Activated CD8-positive, alpha-beta T cell treated with anti-CD3 and anti-CD28 coated beads, Interleukin-2, amount 10 ng/mL, durations not matched to agents 7 days and 5 days (primary cell): Measurements from ENCODE around the gene ADAMTSL2. TPM values are rescaled to one million over a fixed set of nuclear protein-coding genes. Genes with fewer than 3 reads are reported as not detected.

Experiments
- ATAC-seq: fragments of 150-1000 bp; cut with Tn5 transposase; one replicate; pipeline ENCODE4 v1.10.0; 2021; ENCODE audit warnings: moderate library complexity
- CTCF ChIA-PET: fragments of 350-600 bp; sonication (Branson Sonifier 250); formaldehyde crosslinking; loops from one replicate; lab custom pipeline; 2021; ENCODE audit warnings: antibody characterized with exemption; lab: Charles Lee
- POLR2A ChIA-PET: fragments of 350-600 bp; sonication (Branson Sonifier 250); formaldehyde crosslinking; loops from one replicate; lab custom pipeline; 2021; ENCODE audit warnings: antibody characterized with exemption; lab: Charles Lee
- DNase-seq: peaks from one replicate; pipeline ENCODE4 v3.0.0-alpha.2; 2020
- H3K27ac Mint-ChIP-seq: one replicate; pipeline ENCODE4 v1.8.0; 2021; ENCODE audit warnings: mild to moderate bottlenecking, mixed read lengths
- H3K27me3 Mint-ChIP-seq: one replicate; pipeline ENCODE4 v1.8.0; 2021; ENCODE audit warnings: low read depth, mixed read lengths
- H3K36me3 Mint-ChIP-seq: one replicate; pipeline ENCODE4 v1.8.0; 2021; ENCODE audit warnings: low read depth, mixed read lengths
- H3K4me1 Mint-ChIP-seq: one replicate; pipeline ENCODE4 v1.8.0; 2021; ENCODE audit warnings: low read depth, mixed read lengths
- H3K4me3 Mint-ChIP-seq: one replicate; pipeline ENCODE4 v1.8.0; 2021; ENCODE audit warnings: mild to moderate bottlenecking, mixed read lengths
- H3K9me3 Mint-ChIP-seq: one replicate; pipeline ENCODE4 v1.8.0; 2022; ENCODE audit warnings: mixed read lengths; ENCODE audit not compliant: insufficient read depth
- total RNA-seq, 2 experiments: library from RNA; stranded (reverse); gene quantifications; one replicate each; pipeline ENCODE4 v1.2.3, GENCODE V29; 2021

The ADAMTSL2 gene
- total RNA-seq, 2 experiments from 2014 or later: not detected

- POLR2A ChIA-PET: no interaction called here
- CTCF ChIA-PET: no interaction called here
- no peaks in the 10 kb centered on the region for H3K9me3 Mint-ChIP-seq
- H3K4me3 Mint-ChIP-seq: no peak overlapping the region
- no peaks in the 10 kb centered on the region for H3K4me1 Mint-ChIP-seq
- H3K36me3 Mint-ChIP-seq: no peaks in the 10 kb centered on the region
- no peak for DNase-seq
- no peak for ATAC-seq
- no peak overlapping the region for H3K27ac Mint-ChIP-seq
- peaks cover 8% of the 10 kb centered on the region for H3K27me3 Mint-ChIP-seq
These were observed 5.6 kb downstream of the ADAMTSL2 start for GRCh38 chr9:133539991-133540697.

GRCh38 chr9:133540698-133541025, 6.2 kb downstream of the ADAMTSL2 start:
- no peak for ATAC-seq

GRCh38 chr9:133542002-133542401, 7.5 kb downstream of the ADAMTSL2 start:
- ChIA-PET POLR2A (no interaction called here), CTCF (interaction anchor here (1.3 kb wide), 1 partner anchor 10 kb away, joined by 3 read pairs; no protein-coding TSS in a partner anchor)
- Mint-ChIP-seq H3K27me3 (peaks cover 5% of the 10 kb centered on the region), H3K27ac (no peak overlapping the region), H3K36me3 (no peaks in the 10 kb centered on the region), H3K9me3 (no peaks in the 10 kb centered on the region), H3K4me1 (no peaks in the 10 kb centered on the region), H3K4me3 (no peak overlapping the region)
- DNase-seq: no peak
- no peak for ATAC-seq

More at GRCh38 chr9:133540698-133541025, 6.2 kb downstream of the ADAMTSL2 start:
- CTCF ChIA-PET: no interaction called here
- POLR2A ChIA-PET: no interaction called here
- Mint-ChIP-seq H3K27me3 (peaks cover 8% of the 10 kb centered on the region), H3K9me3 (no peaks in the 10 kb centered on the region), H3K4me3 (no peak overlapping the region), H3K27ac (no peak overlapping the region), H3K36me3 (no peaks in the 10 kb centered on the region), H3K4me1 (no peaks in the 10 kb centered on the region)
- DNase-seq: no peak

- H3K4me1 Mint-ChIP-seq: no peaks in the 10 kb centered on the region
- H3K4me3 Mint-ChIP-seq: no peak overlapping the region
- H3K27me3 Mint-ChIP-seq: peaks cover 4% of the 10 kb centered on the region
- ChIA-PET CTCF (interaction anchor here (0.7 to 0.8 kb wide), 2 partner anchors 10 to 172 kb away, joined by 3 read pairs; no protein-coding TSS in a partner anchor), POLR2A (no interaction called here)
- H3K27ac Mint-ChIP-seq: no peak overlapping the region
- ATAC-seq (no peak), DNase-seq (no peak)
- no peaks in the 10 kb centered on the region for H3K9me3 Mint-ChIP-seq
- no peaks in the 10 kb centered on the region for H3K36me3 Mint-ChIP-seq
These were observed 9.4 kb downstream of the ADAMTSL2 start for GRCh38 chr9:133543772-133544467.

- ChIA-PET CTCF (no interaction called here), POLR2A (no interaction called here)
- no peaks in the 10 kb centered on the region for H3K36me3 Mint-ChIP-seq
- no peaks in the 10 kb centered on the region for H3K4me1 Mint-ChIP-seq
- H3K9me3 Mint-ChIP-seq: no peaks in the 10 kb centered on the region
- H3K27me3 Mint-ChIP-seq: no peaks in the 10 kb centered on the region
- no peak overlapping the region for H3K27ac Mint-ChIP-seq
- no peak for ATAC-seq
- no peak for DNase-seq
- no peak overlapping the region for H3K4me3 Mint-ChIP-seq
These were observed 11.2 kb downstream of the ADAMTSL2 start for GRCh38 chr9:133545494-133546286.

- ATAC-seq: no peak
- POLR2A ChIA-PET: no interaction called here
- Mint-ChIP-seq H3K27me3 (no peaks in the 10 kb centered on the region), H3K27ac (no peak overlapping the region), H3K4me3 (no peak overlapping the region), H3K4me1 (no peaks in the 10 kb centered on the region), H3K36me3 (no peaks in the 10 kb centered on the region), H3K9me3 (no peaks in the 10 kb centered on the region)
- DNase-seq: no peak
- CTCF ChIA-PET: no interaction called here
These were observed 11.8 kb downstream of the ADAMTSL2 start for GRCh38 chr9:133546287-133546680.

- Mint-ChIP-seq H3K27me3 (no peaks in the 10 kb centered on the region), H3K4me1 (no peaks in the 10 kb centered on the region), H3K27ac (no peak overlapping the region), H3K4me3 (no peak overlapping the region), H3K9me3 (no peaks in the 10 kb centered on the region), H3K36me3 (no peaks in the 10 kb centered on the region)
- ChIA-PET CTCF (no interaction called here), POLR2A (no interaction called here)
- DNase-seq: no peak
- no peak for ATAC-seq
These were observed 12.6 kb downstream of the ADAMTSL2 start for GRCh38 chr9:133547116-133547515.

GRCh38 chr9:133551446-133551845, 16.9 kb downstream of the ADAMTSL2 start:
- ATAC-seq (no peak), DNase-seq (no peak)
- no peak overlapping the region for H3K4me3 Mint-ChIP-seq
- no peaks in the 10 kb centered on the region for H3K27me3 Mint-ChIP-seq
- no peaks in the 10 kb centered on the region for H3K36me3 Mint-ChIP-seq
- no peaks in the 10 kb centered on the region for H3K4me1 Mint-ChIP-seq
- CTCF ChIA-PET: no interaction called here
- no peaks in the 10 kb centered on the region for H3K9me3 Mint-ChIP-seq
- H3K27ac Mint-ChIP-seq: no peak overlapping the region
- POLR2A ChIA-PET: no interaction called here

- Mint-ChIP-seq H3K4me3 (no peak overlapping the region), H3K27me3 (no peaks in the 10 kb centered on the region), H3K27ac (no peak overlapping the region), H3K9me3 (no peaks in the 10 kb centered on the region), H3K4me1 (no peaks in the 10 kb centered on the region), H3K36me3 (no peaks in the 10 kb centered on the region)
- DNase-seq (no peak), ATAC-seq (no peak)
- ChIA-PET POLR2A (no interaction called here), CTCF (no interaction called here)
These were observed 17.7 kb downstream of the ADAMTSL2 start for GRCh38 chr9:133552236-133552635.

- ChIA-PET CTCF (no interaction called here), POLR2A (no interaction called here)
- H3K27ac Mint-ChIP-seq: no peak overlapping the region
- H3K9me3 Mint-ChIP-seq: no peaks in the 10 kb centered on the region
- DNase-seq (no peak), ATAC-seq (no peak)
- no peak overlapping the region for H3K4me3 Mint-ChIP-seq
- peaks cover 2% of the 10 kb centered on the region for H3K4me1 Mint-ChIP-seq
- no peaks in the 10 kb centered on the region for H3K36me3 Mint-ChIP-seq
- no peaks in the 10 kb centered on the region for H3K27me3 Mint-ChIP-seq
These were observed 18.6 kb downstream of the ADAMTSL2 start for GRCh38 chr9:133553123-133553522.

GRCh38 chr9:133553973-133554713, 19.6 kb downstream of the ADAMTSL2 start:
- no peak for ATAC-seq
- POLR2A ChIA-PET: no interaction called here
- no peaks in the 10 kb centered on the region for H3K36me3 Mint-ChIP-seq
- H3K4me3 Mint-ChIP-seq: no peak overlapping the region
- DNase-seq: no peak
- no peak overlapping the region for H3K27ac Mint-ChIP-seq
- no peaks in the 10 kb centered on the region for H3K27me3 Mint-ChIP-seq
- peaks cover 11% of the 10 kb centered on the region for H3K4me1 Mint-ChIP-seq
- no peaks in the 10 kb centered on the region for H3K9me3 Mint-ChIP-seq
- CTCF ChIA-PET: no interaction called here
